KMS-11 (cell line): ENCODE measurements around the gene EXOSC3.
A peak's percentile ranks its signal among the peaks of the same experiment; 100 is the strongest.
"Not testable (repeated sequence)": the region's sequence is repeated elsewhere in the genome, so short reads cannot be mapped to it uniquely, and the experiment has no call there.

ENCODE experiments used
- H2AFZ ChIP-seq: fragments of 200-600 bp; sonication (generic); 2 replicates; pipeline ENCODE4 v1.6.1; 2016; ENCODE audit warnings: antibody characterized with exemption, mixed run types, low read depth
- H3K27ac ChIP-seq: fragments of 200-600 bp; sonication (generic); 2 replicates; pipeline ENCODE4 v1.6.1; 2016; ENCODE audit warnings: mild to moderate bottlenecking, mixed run types
- H3K27me3 ChIP-seq: fragments of 200-600 bp; sonication (generic); 2 replicates; pipeline ENCODE4 v1.6.1; 2017; ENCODE audit warnings: mild to moderate bottlenecking, low read depth, mixed run types, moderate library complexity; ENCODE audit not compliant: insufficient read depth
- H3K36me3 ChIP-seq: fragments of 200-600 bp; sonication (generic); 2 replicates; pipeline ENCODE4 v1.6.1; 2017; ENCODE audit warnings: mild to moderate bottlenecking, mixed run types; ENCODE audit not compliant: insufficient read depth
- H3K4me1 ChIP-seq: fragments of 200-600 bp; sonication (generic); 2 replicates; pipeline ENCODE4 v1.6.1; 2016; ENCODE audit warnings: mild to moderate bottlenecking, low read depth, mixed run types; ENCODE audit not compliant: poor library complexity, severe bottlenecking
- H3K4me2 ChIP-seq: fragments of 200-600 bp; sonication (generic); 2 replicates; pipeline ENCODE4 v1.7.0; 2016; ENCODE audit warnings: mild to moderate bottlenecking, mixed run types
- H3K4me3 ChIP-seq: fragments of 200-600 bp; sonication (generic); IDR thresholded peaks from 2 replicates; pipeline ENCODE4 v1.6.1; 2017; ENCODE audit warnings: low read depth, low read length, mixed read lengths; ENCODE audit not compliant: insufficient read depth
- H3K79me2 ChIP-seq: fragments of 200-600 bp; sonication (generic); 2 replicates; pipeline ENCODE4 v1.6.1; 2016; ENCODE audit warnings: low read depth, mixed run types; ENCODE audit not compliant: insufficient read depth
- H3K9ac ChIP-seq: fragments of 200-600 bp; sonication (generic); 2 replicates; pipeline ENCODE4 v1.6.1; 2016; ENCODE audit warnings: mild to moderate bottlenecking, mixed run types
- H4K20me1 ChIP-seq: fragments of 200-600 bp; sonication (generic); 2 replicates; pipeline ENCODE4 v1.6.1; 2016; ENCODE audit warnings: mild to moderate bottlenecking, mixed run types; ENCODE audit not compliant: insufficient read depth
- TF ChIP-seq, protein P1 (sequence below): fragments of 200-600 bp; sonication (generic); conservative IDR thresholded peaks from 2 replicates; pipeline ENCODE4 v1.6.1; 2017; ENCODE audit warnings: low read depth, mild to moderate bottlenecking, antibody characterized with exemption, low read length, moderate library complexity, mixed read lengths

Gene EXOSC3

DNA sequence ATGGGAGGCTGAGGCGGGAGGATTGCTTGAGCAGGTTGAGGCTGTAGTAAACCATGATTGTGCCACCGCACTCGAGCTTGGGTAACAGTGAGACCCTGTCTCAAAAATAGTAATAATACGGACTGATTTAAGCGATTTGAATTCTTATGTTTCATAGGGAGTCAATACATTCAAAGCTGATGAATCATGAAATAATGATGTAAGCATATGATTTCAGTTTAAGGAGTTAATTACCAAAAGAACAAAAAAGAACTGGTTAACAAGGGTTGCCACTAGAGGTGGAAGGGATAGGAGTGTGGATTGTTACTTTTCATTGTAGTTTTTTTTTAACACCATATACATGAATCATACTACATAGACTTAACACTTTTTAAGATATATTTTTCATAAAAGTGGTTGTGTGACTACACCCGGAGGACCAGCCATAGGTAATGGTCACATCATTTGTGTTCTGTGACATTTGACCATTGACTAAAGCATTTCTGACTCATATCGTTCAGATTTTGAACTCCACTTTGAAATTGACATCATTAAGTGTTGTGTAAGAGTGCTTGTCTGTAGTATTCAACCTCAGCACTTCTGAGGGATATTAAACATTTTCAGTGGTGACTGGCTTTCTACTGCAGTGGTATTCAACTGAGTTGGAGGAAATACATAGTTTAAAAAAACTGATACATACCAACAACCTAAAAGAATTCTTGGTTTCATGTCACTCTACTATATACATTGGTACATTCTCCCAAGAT, 24.3 kb downstream of the EXOSC3 start:
- Histone ChIP-seq H3K27ac (no peak overlapping the region), H3K36me3 (no peaks in the 10 kb centered on the region), H2AFZ (no peak overlapping the region), H3K4me2 (no peak overlapping the region), H3K79me2 (no peaks in the 10 kb centered on the region), H3K9ac (no peak overlapping the region), H3K4me1 (no peaks in the 10 kb centered on the region), H3K27me3 (no peaks in the 10 kb centered on the region), H3K4me3 (no peak overlapping the region), H4K20me1 (no peaks in the 10 kb centered on the region)
- TF ChIP-seq, protein P1, sequence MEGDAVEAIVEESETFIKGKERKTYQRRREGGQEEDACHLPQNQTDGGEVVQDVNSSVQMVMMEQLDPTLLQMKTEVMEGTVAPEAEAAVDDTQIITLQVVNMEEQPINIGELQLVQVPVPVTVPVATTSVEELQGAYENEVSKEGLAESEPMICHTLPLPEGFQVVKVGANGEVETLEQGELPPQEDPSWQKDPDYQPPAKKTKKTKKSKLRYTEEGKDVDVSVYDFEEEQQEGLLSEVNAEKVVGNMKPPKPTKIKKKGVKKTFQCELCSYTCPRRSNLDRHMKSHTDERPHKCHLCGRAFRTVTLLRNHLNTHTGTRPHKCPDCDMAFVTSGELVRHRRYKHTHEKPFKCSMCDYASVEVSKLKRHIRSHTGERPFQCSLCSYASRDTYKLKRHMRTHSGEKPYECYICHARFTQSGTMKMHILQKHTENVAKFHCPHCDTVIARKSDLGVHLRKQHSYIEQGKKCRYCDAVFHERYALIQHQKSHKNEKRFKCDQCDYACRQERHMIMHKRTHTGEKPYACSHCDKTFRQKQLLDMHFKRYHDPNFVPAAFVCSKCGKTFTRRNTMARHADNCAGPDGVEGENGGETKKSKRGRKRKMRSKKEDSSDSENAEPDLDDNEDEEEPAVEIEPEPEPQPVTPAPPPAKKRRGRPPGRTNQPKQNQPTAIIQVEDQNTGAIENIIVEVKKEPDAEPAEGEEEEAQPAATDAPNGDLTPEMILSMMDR = no peak

- H3K4me2 ChIP-seq = no peak overlapping the region
- H3K79me2 ChIP-seq = peaks cover 7% of the 10 kb centered on the region; the same call in 1 of the 2 replicates
- no peak overlapping the region for H3K4me3 ChIP-seq
- no peaks in the 10 kb centered on the region for H3K36me3 ChIP-seq
- no peaks in the 10 kb centered on the region for H3K27me3 ChIP-seq
- no peak overlapping the region for H2AFZ ChIP-seq
- H3K9ac ChIP-seq = no peak overlapping the region
- H4K20me1 ChIP-seq = no peaks in the 10 kb centered on the region
- TF ChIP-seq, protein P1 = no peak
- no peak overlapping the region for H3K27ac ChIP-seq
- peaks cover 6% of the 10 kb centered on the region for H3K4me1 ChIP-seq
These were observed 26.1 kb downstream of the EXOSC3 start for GRCh38 chr9:37758747-37759146.

GRCh38 chr9:37753489-37754190, 31.2 kb downstream of the EXOSC3 start, which contains the start of gene TRMT10B:
Gene TRMT10B (plus strand): TSS chr9:37753805. CDS start chr9:37761932, 8,127 bp downstream.
- peak within 1 kb of the TSS; percentile 78 for H3K9ac ChIP-seq
- peaks cover 7% of the 10 kb centered on the region; the same call in 1 of the 2 replicates for H3K79me2 ChIP-seq
- H4K20me1 ChIP-seq = no peaks in the 10 kb centered on the region
- no peak within 1 kb of the TSS for H3K4me3 ChIP-seq
- H2AFZ ChIP-seq = peak within 1 kb of the TSS; percentile 91
- peaks cover 12% of the 10 kb centered on the region for H3K4me1 ChIP-seq
- peak within 1 kb of the TSS; percentile 41 for H3K27ac ChIP-seq
- no peaks in the 10 kb centered on the region for H3K36me3 ChIP-seq
- no peaks in the 10 kb centered on the region for H3K27me3 ChIP-seq
- peak within 1 kb of the TSS; percentile 81 for H3K4me2 ChIP-seq
- TF ChIP-seq, protein P1 = no peak

DNA sequence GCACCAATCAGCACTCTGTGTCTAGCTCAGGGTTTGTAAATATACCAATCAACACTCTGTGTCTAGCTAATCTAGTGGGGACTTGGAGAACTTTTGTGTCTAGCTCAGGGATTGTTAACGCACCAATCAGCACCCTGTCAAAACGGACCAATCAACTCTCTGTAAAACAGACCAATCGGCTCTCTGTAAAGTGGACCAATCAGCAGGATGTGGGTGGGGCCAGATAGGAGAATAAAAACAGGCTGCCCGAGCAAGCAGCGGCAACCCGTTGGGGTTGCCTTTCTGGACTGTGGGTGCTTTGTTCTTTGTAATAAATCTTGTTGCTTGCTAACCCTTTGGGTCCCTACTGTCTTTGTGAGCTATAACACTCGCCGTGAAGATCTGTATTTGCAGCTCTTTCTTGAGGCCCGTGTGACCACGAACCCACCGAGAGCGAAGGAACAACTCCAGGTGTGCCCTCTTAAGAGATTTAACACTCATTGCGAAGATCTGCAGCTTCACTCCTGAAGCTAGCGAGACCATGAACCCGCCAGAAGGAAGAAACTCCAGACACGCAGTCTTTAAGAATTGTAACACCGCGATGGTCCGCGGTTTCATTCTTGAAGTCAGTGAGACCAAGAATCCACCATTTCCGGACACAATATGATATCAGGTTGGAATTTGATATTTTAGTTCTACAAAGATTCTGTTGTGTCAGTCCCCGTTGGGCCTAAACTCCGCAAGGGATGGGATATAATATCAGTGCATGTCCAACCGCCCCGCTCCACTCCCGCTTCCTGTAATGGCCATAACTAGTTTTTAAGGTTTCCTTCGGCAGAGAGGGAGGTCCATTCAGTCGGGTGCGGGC, 32.0 kb downstream of the EXOSC3 start:
- TF ChIP-seq, protein P1 = no peak
- H3K27ac ChIP-seq = no peak overlapping the region; the same call in 1 of the 2 replicates
- H3K79me2 ChIP-seq = peaks cover 7% of the 10 kb centered on the region; the same call in 1 of the 2 replicates
- peak overlapping the region; percentile 78; the same call in 1 of the 2 replicates for H3K9ac ChIP-seq
- H3K4me1 ChIP-seq = peaks cover 12% of the 10 kb centered on the region
- H2AFZ ChIP-seq = peak overlapping the region; percentile 91
- H3K27me3 ChIP-seq = no peaks in the 10 kb centered on the region
- H3K4me2 ChIP-seq = peak overlapping the region; percentile 81; the same call in 1 of the 2 replicates
- H4K20me1 ChIP-seq = no peaks in the 10 kb centered on the region
- no peaks in the 10 kb centered on the region for H3K36me3 ChIP-seq
- no peak overlapping the region for H3K4me3 ChIP-seq

DNA sequence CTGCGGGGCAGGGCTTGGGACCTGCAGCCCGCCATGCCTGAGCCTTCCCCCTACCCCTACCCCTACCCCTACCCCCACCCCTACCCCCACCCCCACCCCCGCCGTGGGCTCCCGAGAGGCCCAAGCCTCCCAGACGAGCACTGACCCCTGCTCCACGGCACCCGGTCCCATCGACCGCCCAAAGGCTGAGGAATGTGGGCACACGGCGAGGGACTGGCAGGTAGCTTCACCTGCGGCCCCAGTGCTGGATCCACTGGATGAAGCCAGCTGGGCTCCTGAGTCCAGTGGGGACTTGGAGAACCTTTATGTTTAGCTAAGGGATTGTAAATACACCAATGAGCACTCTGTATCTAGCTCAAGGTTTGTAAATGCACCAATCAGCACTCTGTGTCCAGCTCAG, 32.8 kb downstream of the EXOSC3 start:
- not testable (repeated sequence) for H3K4me3 ChIP-seq, H3K79me2 ChIP-seq, H3K9ac ChIP-seq, H3K4me2 ChIP-seq, H3K27me3 ChIP-seq, H2AFZ ChIP-seq, H4K20me1 ChIP-seq, H3K27ac ChIP-seq, H3K36me3 ChIP-seq
- peaks cover 12% of the 10 kb centered on the region for H3K4me1 ChIP-seq

DNA sequence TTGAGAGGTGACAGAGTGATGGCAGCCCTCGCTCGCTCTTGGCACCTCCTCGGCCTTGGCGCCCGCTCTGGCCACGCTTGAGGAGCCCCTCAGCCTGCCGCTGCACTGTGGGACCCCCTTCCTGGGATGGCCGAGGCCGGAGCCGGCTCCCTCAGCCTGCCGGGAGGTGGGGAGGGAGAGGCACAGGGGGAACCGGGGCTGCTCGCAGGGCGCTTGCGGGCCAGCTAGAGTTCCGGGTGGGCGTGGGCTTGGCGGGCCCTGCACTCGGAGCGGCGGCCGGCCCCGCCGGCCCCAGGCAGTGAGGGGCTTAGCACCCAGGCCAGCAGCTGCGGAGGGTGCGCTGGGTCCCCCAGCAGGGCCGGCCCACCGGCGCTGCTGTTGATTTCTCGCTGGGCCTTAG, 33.2 kb downstream of the EXOSC3 start:
- not testable (repeated sequence) for H4K20me1 ChIP-seq, H3K36me3 ChIP-seq, H3K27me3 ChIP-seq, H2AFZ ChIP-seq, H3K27ac ChIP-seq, H3K4me2 ChIP-seq, H3K79me2 ChIP-seq, H3K9ac ChIP-seq, H3K4me3 ChIP-seq
- H3K4me1 ChIP-seq = peaks cover 12% of the 10 kb centered on the region
